Pancreas (tissue), 10 donors: Measurements from ENCODE around the gene DNMT1. TPM values are rescaled to one million over a fixed set of nuclear protein-coding genes. Genes with fewer than 3 reads are reported as not detected.

Experiments used
- ATAC-seq, 4 donors: fragments of 200-7000 bp; cut with Tn5 transposase; one replicate each; pipeline versions ENCODE4 v1.8.0 to v1.9.1; 2020; ENCODE audit warnings: mild to moderate bottlenecking in 4 of 4, moderate library complexity in 4 of 4
- DNase-seq, 6 donors: peaks; one replicate each; pipeline ENCODE4 v3.0.0-alpha.2; 2020
- FAIRE-seq: peaks from 2 replicates; lab custom pipeline; 2012; peaks lifted over from hg19 to GRCh38; lab: Jason Lieb, UNC
- H3K27ac ChIP-seq, 4 donors: fragments of 200-600 bp; sonication (generic); 1 replicate in 3 of 4; 2 replicates in 1 of 4; pipeline versions ENCODE4 v1.5.0 to v1.8.0; 2020
- H3K27me3 ChIP-seq, 4 donors: fragments of 200-600 bp; one replicate each; pipeline ENCODE4 v1.8.0; 2021
- H3K36me3 ChIP-seq, 3 donors: fragments of 200-600 bp; sonication (generic) in 1 of 3; one replicate each; pipeline versions ENCODE4 v1.5.0 to v1.8.0; 2020 to 2021
- H3K4me1 ChIP-seq, 3 donors: fragments of 200-600 bp; one replicate each; pipeline ENCODE4 v1.8.0; 2021
- H3K4me3 ChIP-seq, 4 donors: fragments of 200-600 bp; sonication (generic) in 2 of 4; one replicate each; pipeline versions ENCODE4 v1.5.0 to v1.8.0; 2020 to 2021
- H3K9me3 ChIP-seq, 4 donors: fragments of 200-600 bp; one replicate each; pipeline ENCODE4 v1.8.0; 2021
- WGBS, 2 donors: extraction: QIAGEN DNeasy Blood & Tissue Kit; methylation state at CpG; one replicate each; pipeline ENCODE4 v1.1.7; 2013; 5-methylcytosine and 5-hydroxymethylcytosine counted together
- intact Hi-C, 3 donors: fragments of 100-400 bp; cut with DNase I; formaldehyde crosslinking; loops; one replicate each; pipeline versions ENCODE4 v1.11.1 to v1.14.2; 2022
- polyA plus RNA-seq, 2 donors: library from polyadenylated mRNA; stranded (reverse); fragments of 200-250 nt; gene quantifications; one replicate each; pipeline ENCODE4 v1.2.3, GENCODE V29; 2013
- total RNA-seq, 6 donors: library from RNA; stranded (reverse); fragmentation: NEBNext Ultra II Directional in 4 of 6; extraction: Animal tissue kit (Norgen Biotek cat#: 25700) in 4 of 6; gene quantifications; one replicate each; pipeline versions ENCODE4 v1.2.1 to v1.2.4, GENCODE V29; 2021 to 2023
- TF ChIP-seq, protein P1 (sequence below), 4 donors: fragments of 200-600 bp; sonication (generic) in 3 of 4; IDR thresholded peaks; one replicate each; pipeline versions ENCODE4 v1.5.0 to v1.8.0; 2021; ENCODE audit warnings: antibody characterized with exemption in 4 of 4
- donor health status: healthy with polysubstance abuse.
- donor health status: DM: no; HTN: no; CAD: no; lungs with moderate emphysema.
- donor health status: DM: no; HTN: no; CAD: no.
- donor health status: control.
- donor health status: control.
- donor health status: Bipolar disorder and iron deficiency.
- donor health status: DM: yes; HTN: yes; CAD: no.
- donor health status: DM: no; HTN: no; CAD: no.
- donor health status: DM: no; HTN: no; CAD: no.
- donor health status: DM: yes; HTN: yes; CAD: no.

The DNMT1 gene
- total and polyA plus RNA-seq, 8 donors = 11.4 to 28.7 (median 18.3) TPM

DNA sequence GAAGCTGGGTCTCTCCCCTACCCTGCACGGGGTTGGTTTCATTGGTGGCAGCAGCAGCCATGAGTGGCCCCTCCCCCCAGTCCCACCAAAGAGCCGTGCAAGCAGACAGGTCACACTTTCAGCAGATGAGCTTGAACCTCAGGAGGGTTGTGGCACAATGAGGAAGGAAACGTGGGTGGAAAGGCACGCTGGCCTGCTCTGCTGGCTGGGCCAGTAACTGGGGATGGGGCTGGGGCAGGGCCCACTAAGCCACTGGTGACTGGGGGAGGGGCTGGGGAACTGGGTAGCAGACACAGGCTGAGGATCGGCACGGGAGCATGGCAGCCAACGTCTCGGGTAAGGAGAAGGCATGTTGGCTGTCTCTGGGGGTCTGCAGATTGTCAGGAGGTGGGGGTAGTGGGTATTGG lies 83.3 kb downstream of the DNMT1 start, which contains the start of gene P2RY11:
TSS of gene P2RY11 (plus strand) at position 289 of the 407 bp plus-strand sequence. CDS start at position 318, 29 bp downstream.
- Histone ChIP-seq H3K27ac (peak within 1 kb of the TSS in 1 of 4 donors; percentile 8), H3K36me3 (peaks cover 14 to 42% (median 35%) of the 10 kb centered on the region in 3 donors), H3K4me1 (peaks cover 0 to 9% (median 4%) of the 10 kb centered on the region in 3 donors), H3K4me3 (peak within 1 kb of the TSS in 1 of 4 donors; percentile 10), H3K27me3 (no peaks in the 10 kb centered on the region), H3K9me3 (no peaks in the 10 kb centered on the region)
- intact Hi-C loops = loop anchor here in 1 of 3 donors (10.0 kb wide), 1 partner anchor 167 kb away; no protein-coding TSS in a partner anchor
- peak in 1 of 4 donors; percentile 20 for ATAC-seq
- DNase-seq = peak in 1 of 6 donors; percentile 72
- TF ChIP-seq, protein P1, sequence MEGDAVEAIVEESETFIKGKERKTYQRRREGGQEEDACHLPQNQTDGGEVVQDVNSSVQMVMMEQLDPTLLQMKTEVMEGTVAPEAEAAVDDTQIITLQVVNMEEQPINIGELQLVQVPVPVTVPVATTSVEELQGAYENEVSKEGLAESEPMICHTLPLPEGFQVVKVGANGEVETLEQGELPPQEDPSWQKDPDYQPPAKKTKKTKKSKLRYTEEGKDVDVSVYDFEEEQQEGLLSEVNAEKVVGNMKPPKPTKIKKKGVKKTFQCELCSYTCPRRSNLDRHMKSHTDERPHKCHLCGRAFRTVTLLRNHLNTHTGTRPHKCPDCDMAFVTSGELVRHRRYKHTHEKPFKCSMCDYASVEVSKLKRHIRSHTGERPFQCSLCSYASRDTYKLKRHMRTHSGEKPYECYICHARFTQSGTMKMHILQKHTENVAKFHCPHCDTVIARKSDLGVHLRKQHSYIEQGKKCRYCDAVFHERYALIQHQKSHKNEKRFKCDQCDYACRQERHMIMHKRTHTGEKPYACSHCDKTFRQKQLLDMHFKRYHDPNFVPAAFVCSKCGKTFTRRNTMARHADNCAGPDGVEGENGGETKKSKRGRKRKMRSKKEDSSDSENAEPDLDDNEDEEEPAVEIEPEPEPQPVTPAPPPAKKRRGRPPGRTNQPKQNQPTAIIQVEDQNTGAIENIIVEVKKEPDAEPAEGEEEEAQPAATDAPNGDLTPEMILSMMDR (IDR thresholded peaks at IDR 0.05) = no peak
- no peak for FAIRE-seq
- 75 to 82% methylated on average over 8 of the region's 8 CpGs for WGBS, 2 donors

DNA sequence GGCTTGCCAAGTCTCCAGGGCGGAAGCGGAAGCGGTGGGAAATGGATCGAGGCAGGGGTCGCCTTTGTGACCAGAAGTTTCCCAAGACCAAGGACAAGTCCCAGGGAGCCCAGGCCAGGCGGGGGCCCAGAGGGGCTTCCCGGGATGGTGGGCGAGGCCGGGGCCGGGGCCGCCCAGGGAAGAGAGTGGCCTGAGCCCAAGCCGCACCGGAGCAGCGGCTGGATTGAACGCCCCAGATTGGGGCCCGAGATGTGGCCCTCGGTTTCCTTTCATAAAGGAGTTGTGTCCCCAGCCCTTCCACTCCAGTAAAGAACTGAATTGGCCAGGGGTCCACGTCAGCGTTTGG lies 83.8 kb downstream of the DNMT1 start:
- H3K36me3 ChIP-seq = peaks cover 14 to 37% (median 32%) of the 10 kb centered on the region in 3 donors
- 88 to 93% methylated on average over 19 of the region's 19 CpGs for WGBS, 2 donors
- FAIRE-seq (no peak), ATAC-seq (no peak), DNase-seq (peak in 1 of 6 donors; percentile 71)
- H3K9me3 ChIP-seq = no peaks in the 10 kb centered on the region
- no peak overlapping the region for H3K27ac ChIP-seq
- intact Hi-C loops = loop anchor here in 1 of 3 donors (10.0 kb wide), 1 partner anchor 166 kb away; no protein-coding TSS in a partner anchor
- no peaks in the 10 kb centered on the region for H3K27me3 ChIP-seq
- TF ChIP-seq, protein P1 (IDR thresholded peaks at IDR 0.05) = no peak
- peaks cover 0 to 9% (median 4%) of the 10 kb centered on the region in 3 donors for H3K4me1 ChIP-seq
- no peak overlapping the region for H3K4me3 ChIP-seq

DNA sequence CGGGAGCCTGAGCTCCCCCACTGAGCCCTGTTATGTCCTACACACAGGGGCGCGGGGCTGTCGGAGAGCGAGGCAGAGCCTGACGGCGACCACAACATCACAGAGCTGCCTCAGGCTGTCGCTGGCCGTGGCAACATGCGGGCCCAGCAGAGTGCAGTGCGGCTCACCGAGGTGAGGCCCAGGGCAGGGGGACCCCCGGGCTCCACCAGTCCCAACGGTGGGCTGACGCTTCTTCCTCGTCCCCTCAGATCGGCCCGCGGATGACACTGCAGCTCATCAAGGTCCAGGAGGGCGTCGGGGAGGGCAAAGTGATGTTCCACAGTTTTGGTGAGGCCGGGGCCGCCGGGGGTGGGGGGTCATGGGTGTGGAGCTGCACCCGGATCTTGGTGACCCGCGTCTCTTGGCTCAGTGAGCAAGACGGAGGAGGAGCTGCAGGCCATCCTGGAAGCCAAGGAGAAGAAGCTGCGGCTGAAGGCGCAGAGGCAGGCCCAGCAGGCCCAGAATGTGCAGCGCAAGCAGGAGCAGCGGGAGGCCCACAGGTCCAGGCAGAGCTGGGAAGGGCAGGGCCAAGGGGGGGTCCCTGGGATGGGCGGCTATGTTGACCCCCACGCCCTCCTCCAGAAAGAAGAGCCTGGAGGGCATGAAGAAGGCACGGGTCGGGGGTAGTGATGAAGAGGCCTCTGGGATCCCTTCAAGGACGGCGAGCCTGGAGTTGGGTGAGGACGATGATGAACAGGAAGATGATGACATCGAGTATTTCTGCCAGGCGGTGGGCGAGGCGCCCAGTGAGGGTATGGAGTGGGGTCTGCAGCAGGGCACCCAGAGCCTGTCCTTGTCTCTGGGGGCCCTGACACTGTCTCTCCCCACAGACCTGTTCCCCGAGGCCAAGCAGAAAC lies 84.4 kb downstream of the DNMT1 start:
- H3K36me3 ChIP-seq = peaks cover 14 to 37% (median 30%) of the 10 kb centered on the region in 3 donors
- peaks cover 0 to 12% (median 4%) of the 10 kb centered on the region in 3 donors for H3K4me1 ChIP-seq
- FAIRE-seq = no peak
- 92 to 95% methylated on average over 44 of the region's 44 CpGs for WGBS, 2 donors
- peak in 2 of 6 donors; percentile 45 to 79 for DNase-seq
- TF ChIP-seq, protein P1 (IDR thresholded peaks at IDR 0.05) = no peak
- H3K27ac ChIP-seq = no peak overlapping the region
- ATAC-seq = no peak
- no peak overlapping the region for H3K4me3 ChIP-seq
- intact Hi-C loops = loop anchor here in 1 of 3 donors (10.0 kb wide), 1 partner anchor 166 kb away; no protein-coding TSS in a partner anchor
- no peaks in the 10 kb centered on the region for H3K9me3 ChIP-seq
- H3K27me3 ChIP-seq = no peaks in the 10 kb centered on the region

DNA sequence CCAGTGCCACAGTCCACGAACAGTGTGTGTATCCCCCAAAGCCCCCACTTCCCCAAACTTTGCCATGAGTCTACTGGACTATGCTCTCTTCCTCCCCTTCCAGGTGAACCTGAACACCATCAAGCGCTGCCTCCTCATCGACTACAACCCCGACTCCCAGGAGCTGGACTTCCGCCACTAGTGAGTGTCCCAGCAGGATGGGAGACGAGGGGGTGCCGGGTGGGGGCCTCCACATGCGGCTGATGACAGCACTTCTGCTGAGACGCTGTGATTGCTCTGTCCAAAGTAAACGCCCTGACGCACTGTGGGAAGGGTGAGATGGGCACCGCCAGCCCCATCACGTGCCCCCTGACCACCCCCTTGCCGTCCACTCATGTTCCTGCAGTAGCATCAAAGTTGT lies 85.2 kb downstream of the DNMT1 start:
- H3K36me3 ChIP-seq = peaks cover 14 to 31% (median 30%) of the 10 kb centered on the region in 3 donors
- intact Hi-C loops = no loop called here
- H3K9me3 ChIP-seq = no peaks in the 10 kb centered on the region
- H3K4me3 ChIP-seq = no peak overlapping the region
- TF ChIP-seq, protein P1 (IDR thresholded peaks at IDR 0.05) = no peak
- DNase-seq (peak in 1 of 6 donors; percentile 62), ATAC-seq (no peak), FAIRE-seq (no peak)
- peaks cover 0 to 12% (median 4%) of the 10 kb centered on the region in 3 donors for H3K4me1 ChIP-seq
- WGBS, 2 donors = 87 to 93% methylated on average over 14 of the region's 14 CpGs
- H3K27me3 ChIP-seq = no peaks in the 10 kb centered on the region
- H3K27ac ChIP-seq = no peak overlapping the region
